B cell (primary cell): ENCODE data around the gene TTLL11. TPM values are rescaled to one million over a fixed set of nuclear protein-coding genes. Genes with fewer than 3 reads are reported as not detected.

Experiments
- ATAC-seq: fragments of 200-7000 bp; cut with Tn5 transposase; one replicate; pipeline ENCODE4 v1.10.0; 2021; ENCODE audit warnings: low read depth, mild to moderate bottlenecking, moderate number of reproducible peaks, moderate library complexity
- CTCF ChIA-PET: fragments of 350-600 bp; sonication (Branson Sonifier 250); formaldehyde crosslinking; loops from one replicate; lab custom pipeline; 2021; ENCODE audit warnings: antibody characterized with exemption, inconsistent platforms; lab: Charles Lee
- POLR2A ChIA-PET: fragments of 350-600 bp; sonication (Branson Sonifier 250); formaldehyde crosslinking; loops from one replicate; lab custom pipeline; 2021; ENCODE audit warnings: antibody characterized with exemption; lab: Charles Lee
- DNase-seq: peaks from one replicate; pipeline ENCODE4 v3.0.0; 2013
- H2AFZ ChIP-seq: 2 replicates; pipeline ENCODE4 v1.6.1; 2012; ENCODE audit warnings: mild to moderate bottlenecking, low read depth, low read length; ENCODE audit not compliant: insufficient read depth, poor library complexity, severe bottlenecking
- H3K27ac ChIP-seq, 2 donors: 1 replicate in 1 of 2; 2 replicates in 1 of 2; pipeline ENCODE4 v1.5.1; 2012 to 2013; ENCODE audit warnings: low read length in 2 of 2, mild to moderate bottlenecking in 2 of 2, moderate library complexity in 1 of 2
- H3K27me3 ChIP-seq, 4 experiments: fragments of 200-600 bp in 1 of 4; sonication (generic) in 1 of 4; replicated peaks in 1 of 4; 1 replicate in 2 of 4; 2 replicates in 2 of 4; pipeline versions ENCODE4 v1.6.1 to v1.7.0; 2013 to 2016; ENCODE audit warnings: low read length in 3 of 4, mild to moderate bottlenecking in 2 of 4, mixed read lengths in 1 of 4, moderate library complexity in 1 of 4; ENCODE audit not compliant: insufficient read depth in 4 of 4, control insufficient read depth in 3 of 4; ENCODE audit errors: control extremely low read depth in 1 of 4
- H3K36me3 ChIP-seq, 2 experiments: replicated peaks in 1 of 2; 1 replicate in 1 of 2; 2 replicates in 1 of 2; pipeline versions ENCODE4 v1.6.1 to v1.7.1; 2013; ENCODE audit warnings: low read length in 1 of 2; ENCODE audit not compliant: insufficient read depth in 2 of 2, control insufficient read depth in 1 of 2; ENCODE audit errors: control extremely low read depth in 1 of 2, extremely low read depth in 1 of 2
- H3K4me1 ChIP-seq, 2 donors: fragments of 200-600 bp in 1 of 2; sonication (generic) in 1 of 2; 1 replicate in 1 of 2; 2 replicates in 1 of 2; pipeline versions ENCODE4 v1.5.1 to v1.6.1; 2013 to 2017; ENCODE audit warnings: low read length in 2 of 2; ENCODE audit not compliant: control insufficient read depth in 2 of 2, insufficient read depth in 2 of 2
- H3K4me2 ChIP-seq: replicated peaks from 2 replicates; pipeline ENCODE3; 2012; ENCODE audit warnings: mild to moderate bottlenecking, low read depth, low read length; ENCODE audit not compliant: poor library complexity, severe bottlenecking
- H3K4me3 ChIP-seq, 5 experiments: fragments of 200-600 bp in 1 of 5; sonication (generic) in 1 of 5; 1 replicate in 3 of 5; 2 replicates in 2 of 5; pipeline versions ENCODE4 v1.5.1 to v1.7.0; 2011 to 2016; ENCODE audit warnings: low read length in 4 of 5, mild to moderate bottlenecking in 4 of 5, low read depth in 2 of 5, control low read depth in 1 of 5, moderate library complexity in 1 of 5; ENCODE audit not compliant: insufficient read depth in 1 of 5; ENCODE audit errors: control extremely low read depth in 1 of 5, extremely low read depth in 1 of 5
- H3K79me2 ChIP-seq: fragments of 200-600 bp; sonication (generic); one replicate; pipeline ENCODE4 v1.6.0; 2016; ENCODE audit warnings: low read length; ENCODE audit not compliant: control insufficient read depth, insufficient read depth
- H3K9ac ChIP-seq: fragments of 200-600 bp; sonication (generic); 2 replicates; pipeline ENCODE4 v1.6.1; 2017; ENCODE audit warnings: mild to moderate bottlenecking, low read length, moderate library complexity
- H3K9me3 ChIP-seq, 3 donors: one replicate each; pipeline versions ENCODE4 v1.6.1 to v1.7.1; 2013; ENCODE audit warnings: low read length in 2 of 3; ENCODE audit not compliant: control insufficient read depth in 2 of 3, insufficient read depth in 1 of 3; ENCODE audit errors: control extremely low read depth in 1 of 3
- H4K20me1 ChIP-seq: 2 replicates; pipeline ENCODE4 v1.6.0; 2012; ENCODE audit warnings: mild to moderate bottlenecking, low read length; ENCODE audit not compliant: insufficient read depth, control insufficient read depth, poor library complexity, severe bottlenecking
- H3K27ac Mint-ChIP-seq: one replicate; pipeline ENCODE4 v1.8.0; 2021; ENCODE audit warnings: mixed read lengths
- H3K27me3 Mint-ChIP-seq: one replicate; pipeline ENCODE4 v1.8.0; 2021; ENCODE audit warnings: mixed read lengths
- H3K4me1 Mint-ChIP-seq: one replicate; pipeline ENCODE4 v1.8.0; 2021; ENCODE audit warnings: mixed read lengths
- H3K4me3 Mint-ChIP-seq: one replicate; pipeline ENCODE4 v1.8.0; 2021; ENCODE audit warnings: mixed read lengths
- H3K9me3 Mint-ChIP-seq: one replicate; pipeline ENCODE4 v1.8.0; 2022; ENCODE audit warnings: mixed read lengths; ENCODE audit not compliant: insufficient read depth
- EZH2 ChIP-seq: IDR thresholded peaks from 2 replicates; pipeline ENCODE4 v1.6.1; 2012; ENCODE audit warnings: borderline replicate concordance, low read depth, mild to moderate bottlenecking, moderate library complexity, low read length; ENCODE audit not compliant: insufficient read depth, poor library complexity, severe bottlenecking
- WGBS: methylation state at CpG from one replicate; pipeline ENCODE4 v1.1.5; 2013; ENCODE audit warnings: missing lambda C conversion rate; ENCODE audit not compliant: insufficient coverage; 5-methylcytosine and 5-hydroxymethylcytosine counted together
- intact Hi-C: fragments of 100-400 bp; cut with micrococcal nuclease; formaldehyde crosslinking; loops from one replicate; pipeline ENCODE4 v1.10.0; 2022
- polyA plus RNA-seq: library from polyadenylated mRNA; depleted of rRNA; stranded (reverse); fragments of >200 nt; gene quantifications from 2 replicates; pipeline ENCODE4 v1.2.3, GENCODE V29; 2012
- total RNA-seq, 2 donors: library from RNA; stranded (reverse); fragments of 120-200 nt in 1 of 2; gene quantifications; 1 replicate in 1 of 2; 2 replicates in 1 of 2; pipeline versions ENCODE4 v1.2.3 to v1.2.4, GENCODE V29; 2013 to 2022
- TF ChIP-seq, protein P1 (sequence below): fragments of 200-600 bp; IDR thresholded peaks from one replicate; pipeline ENCODE4 v1.8.0; 2022; ENCODE audit warnings: antibody characterized with exemption, mild to moderate bottlenecking

Gene TTLL11
- total and polyA plus RNA-seq, 2 donors (not counting 1 experiment from before 2014, with no cell fraction given), result 3.6 to 3.8 TPM

GRCh38 chr9:121783111-121783510 lies 310.0 kb downstream of the TTLL11 start:
- Mint-ChIP-seq H3K27ac (no peak overlapping the region), H3K9me3 (no peaks in the 10 kb centered on the region), H3K4me1 (peaks cover 11% of the 10 kb centered on the region), H3K4me3 (no peak overlapping the region), H3K27me3 (peaks cover 3% of the 10 kb centered on the region)
- Histone ChIP-seq H3K79me2 (no peaks in the 10 kb centered on the region), H3K27ac (no peak overlapping the region), H2AFZ (no peak overlapping the region), H3K9ac (no peak overlapping the region), H3K27me3 (no peaks in the 10 kb centered on the region), H3K4me1 (no peaks in the 10 kb centered on the region), H3K9me3 (peaks cover 0 to under 1% (median 0%) of the 10 kb centered on the region in 3 donors), H3K36me3 (no peaks in the 10 kb centered on the region), H3K4me3 (no peak overlapping the region), H3K4me2 (no peak overlapping the region), H4K20me1 (no peaks in the 10 kb centered on the region)
- WGBS, result 79% methylated on average over 2 of the region's 2 CpGs
- intact Hi-C loops, result no loop called here
- DNase-seq (no peak), ATAC-seq (no peak)
- ChIA-PET CTCF (interaction anchor here (0.7 kb wide), 1 partner anchor 103 kb away, joined by 3 read pairs; no protein-coding TSS in a partner anchor), POLR2A (no interaction called here)
- TF ChIP-seq, protein P1, sequence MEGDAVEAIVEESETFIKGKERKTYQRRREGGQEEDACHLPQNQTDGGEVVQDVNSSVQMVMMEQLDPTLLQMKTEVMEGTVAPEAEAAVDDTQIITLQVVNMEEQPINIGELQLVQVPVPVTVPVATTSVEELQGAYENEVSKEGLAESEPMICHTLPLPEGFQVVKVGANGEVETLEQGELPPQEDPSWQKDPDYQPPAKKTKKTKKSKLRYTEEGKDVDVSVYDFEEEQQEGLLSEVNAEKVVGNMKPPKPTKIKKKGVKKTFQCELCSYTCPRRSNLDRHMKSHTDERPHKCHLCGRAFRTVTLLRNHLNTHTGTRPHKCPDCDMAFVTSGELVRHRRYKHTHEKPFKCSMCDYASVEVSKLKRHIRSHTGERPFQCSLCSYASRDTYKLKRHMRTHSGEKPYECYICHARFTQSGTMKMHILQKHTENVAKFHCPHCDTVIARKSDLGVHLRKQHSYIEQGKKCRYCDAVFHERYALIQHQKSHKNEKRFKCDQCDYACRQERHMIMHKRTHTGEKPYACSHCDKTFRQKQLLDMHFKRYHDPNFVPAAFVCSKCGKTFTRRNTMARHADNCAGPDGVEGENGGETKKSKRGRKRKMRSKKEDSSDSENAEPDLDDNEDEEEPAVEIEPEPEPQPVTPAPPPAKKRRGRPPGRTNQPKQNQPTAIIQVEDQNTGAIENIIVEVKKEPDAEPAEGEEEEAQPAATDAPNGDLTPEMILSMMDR, result no peak
- no peak for TF ChIP-seq EZH2

- POLR2A ChIA-PET, result no interaction called here
- intact Hi-C loops, result no loop called here
- H3K4me1 Mint-ChIP-seq, result peaks cover 11% of the 10 kb centered on the region
- no peak overlapping the region for H3K27ac Mint-ChIP-seq
- Histone ChIP-seq H3K27ac (no peak overlapping the region), H3K4me1 (no peaks in the 10 kb centered on the region), H3K79me2 (no peaks in the 10 kb centered on the region), H3K27me3 (no peaks in the 10 kb centered on the region), H3K9ac (no peak overlapping the region), H3K4me3 (no peak overlapping the region), H3K4me2 (no peak overlapping the region), H3K36me3 (no peaks in the 10 kb centered on the region), H2AFZ (no peak overlapping the region), H4K20me1 (no peaks in the 10 kb centered on the region), H3K9me3 (peaks cover 0 to 5% (median 0%) of the 10 kb centered on the region in 3 donors)
- peaks cover 3% of the 10 kb centered on the region for H3K27me3 Mint-ChIP-seq
- CTCF ChIA-PET, result interaction anchor here (0.7 kb wide), 1 partner anchor 102 kb away, joined by 3 read pairs; no protein-coding TSS in a partner anchor
- DNase-seq (no peak), ATAC-seq (no peak)
- no peaks in the 10 kb centered on the region for H3K9me3 Mint-ChIP-seq
- WGBS, result 95% methylated on average over 17 of the region's 17 CpGs
- TF ChIP-seq EZH2, result no peak
- TF ChIP-seq, protein P1, result no peak
- H3K4me3 Mint-ChIP-seq, result no peak overlapping the region
Measured at GRCh38 chr9:121782514-121783110, 310.5 kb downstream of the TTLL11 start.
